SK-N-MC (cell line): ENCODE measurements around the gene TMEM245.

Experiments
- DNase-seq: peaks from one replicate; pipeline ENCODE4 v3.0.0-alpha.2; 2011; ENCODE audit warnings: low read depth, low spot score
- H3K27ac ChIP-seq: fragments of 200-600 bp; sonication (generic); 2 replicates; pipeline ENCODE4 v1.5.1; 2016; ENCODE audit warnings: mixed run types
- H3K36me3 ChIP-seq: fragments of 200-600 bp; sonication (generic); 2 replicates; pipeline ENCODE4 v1.6.1; 2017; ENCODE audit warnings: antibody characterized with exemption, low read length, mixed read lengths; ENCODE audit not compliant: insufficient read depth
- H3K4me3 ChIP-seq: fragments of 200-600 bp; sonication (generic); 2 replicates; pipeline ENCODE4 v1.5.1; 2016
- H3K9ac ChIP-seq: fragments of 200-600 bp; sonication (generic); 2 replicates; pipeline ENCODE4 v1.8.0; 2017; ENCODE audit warnings: mixed run types, mixed read lengths; ENCODE audit not compliant: insufficient read length
- H3K9me3 ChIP-seq: fragments of 200-600 bp; sonication (generic); 2 replicates; pipeline ENCODE4 v1.6.1; 2017; ENCODE audit warnings: low read depth, mild to moderate bottlenecking, antibody characterized with exemption, low read length, moderate library complexity, mixed read lengths
- EZH2 ChIP-seq: fragments of 200-600 bp; sonication (generic); IDR thresholded peaks from one replicate; pipeline ENCODE4 v1.6.1; 2017; ENCODE audit warnings: antibody characterized with exemption
- FOXP2 ChIP-seq: optimal IDR thresholded peaks from 2 replicates; pipeline ENCODE3; 2011; ENCODE audit warnings: mild to moderate bottlenecking, moderate library complexity; ENCODE audit not compliant: insufficient read depth; ENCODE audit errors: extremely low read length, control extremely low read depth
- POLR2AphosphoS5 ChIP-seq: IDR thresholded peaks from 2 replicates; pipeline ENCODE4 v1.6.1; 2012; ENCODE audit warnings: mild to moderate bottlenecking, low read depth, low read length, borderline replicate concordance

TMEM245 gene

DNA sequence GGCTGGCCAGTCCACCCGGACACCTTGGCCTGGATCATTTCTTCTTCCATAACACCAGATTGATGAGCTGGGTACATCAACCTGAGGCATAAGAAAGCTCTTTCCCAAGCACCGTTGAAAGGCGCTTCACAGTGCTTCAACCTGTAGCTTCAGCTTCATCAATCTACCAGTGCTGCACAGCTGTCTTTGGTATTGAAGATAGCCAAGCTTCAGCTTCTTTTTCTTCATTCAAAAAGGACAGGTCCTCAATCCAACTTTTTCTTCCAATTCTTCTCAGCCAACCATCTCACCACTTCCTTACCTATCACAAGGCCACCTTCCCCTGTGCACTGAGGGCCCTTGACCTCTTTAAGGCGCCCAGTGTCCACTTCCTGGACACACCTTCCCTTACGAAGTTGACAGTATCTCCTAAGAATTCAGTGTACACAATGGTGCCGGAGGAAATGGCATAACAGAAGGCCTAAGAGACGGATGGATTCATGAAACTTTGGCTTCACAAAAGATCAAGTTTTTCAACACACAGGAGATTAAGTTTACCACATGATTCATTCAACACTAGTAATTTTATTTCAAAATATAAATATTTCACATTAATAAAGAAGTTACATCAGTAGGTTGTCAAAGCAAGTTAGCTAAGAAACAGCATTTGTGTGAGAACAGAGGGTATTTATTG, 105.0 kb downstream of the TMEM245 start:
- no peak for DNase-seq
- peak overlapping the region; percentile 91 for H3K27ac ChIP-seq

DNA sequence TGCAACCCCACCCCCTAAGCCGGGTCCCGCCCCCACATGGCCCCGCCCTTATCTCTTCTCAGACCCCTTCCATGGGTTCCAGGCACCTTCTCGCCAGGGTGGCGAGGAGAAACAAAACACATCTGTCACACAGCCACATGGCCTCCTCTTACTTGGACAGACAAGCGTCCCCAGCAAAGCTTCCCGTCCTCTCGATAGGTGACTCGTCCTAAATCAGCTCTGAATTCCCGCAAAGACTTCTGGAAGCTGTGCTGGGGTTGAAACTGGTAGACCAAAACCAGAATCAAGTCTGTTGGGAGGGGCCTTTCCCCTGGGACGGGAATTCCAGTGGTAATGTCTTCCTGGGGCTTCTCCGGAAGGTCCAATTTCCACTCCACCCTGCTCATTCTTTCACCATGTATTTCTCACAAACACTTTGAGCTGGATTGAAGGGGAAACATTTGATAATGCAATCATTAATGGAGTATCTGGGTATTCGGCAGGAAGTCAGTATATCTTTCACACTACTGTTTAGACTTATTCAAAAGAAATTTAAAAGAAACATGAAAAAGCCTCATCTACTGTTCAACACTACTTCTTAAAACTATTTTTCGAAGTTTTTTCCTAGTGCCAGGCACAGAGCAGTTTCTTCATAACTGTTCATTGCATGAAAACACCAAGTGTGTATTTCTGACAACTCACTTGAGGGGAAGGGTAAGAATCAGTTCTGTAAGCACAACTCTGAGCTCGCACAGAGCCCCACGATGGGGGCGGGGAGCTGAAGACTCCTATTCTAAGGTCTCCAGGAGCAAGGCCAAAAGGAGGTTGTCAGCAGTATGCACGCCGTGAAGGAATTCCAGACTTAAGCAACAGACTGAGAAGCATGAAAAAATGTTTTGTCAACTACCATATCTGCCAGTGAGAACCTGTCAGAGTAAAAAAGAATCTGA, 105.8 kb downstream of the TMEM245 start:
- Histone ChIP-seq H3K9ac (peak overlapping the region; percentile 10), H3K27ac (peak overlapping the region; percentile 91), H3K4me3 (peak overlapping the region; percentile 79), H3K9me3 (no peaks in the 10 kb centered on the region), H3K36me3 (peaks cover 5% of the 10 kb centered on the region)
- no peak for TF ChIP-seq FOXP2
- TF ChIP-seq EZH2, result no peak
- peak; percentile 33; the same call in 1 of the 2 replicates for TF ChIP-seq POLR2AphosphoS5
- DNase-seq, result peak; percentile 48

More for the DNA sequence above, 105.0 kb downstream of the TMEM245 start:
- Histone ChIP-seq H3K9me3 (no peaks in the 10 kb centered on the region), H3K4me3 (peak overlapping the region; percentile 79; the same call in 1 of the 2 replicates), H3K9ac (no peak overlapping the region), H3K36me3 (peaks cover 13% of the 10 kb centered on the region)
- TF ChIP-seq POLR2AphosphoS5 (no peak), EZH2 (no peak), FOXP2 (no peak)

DNA sequence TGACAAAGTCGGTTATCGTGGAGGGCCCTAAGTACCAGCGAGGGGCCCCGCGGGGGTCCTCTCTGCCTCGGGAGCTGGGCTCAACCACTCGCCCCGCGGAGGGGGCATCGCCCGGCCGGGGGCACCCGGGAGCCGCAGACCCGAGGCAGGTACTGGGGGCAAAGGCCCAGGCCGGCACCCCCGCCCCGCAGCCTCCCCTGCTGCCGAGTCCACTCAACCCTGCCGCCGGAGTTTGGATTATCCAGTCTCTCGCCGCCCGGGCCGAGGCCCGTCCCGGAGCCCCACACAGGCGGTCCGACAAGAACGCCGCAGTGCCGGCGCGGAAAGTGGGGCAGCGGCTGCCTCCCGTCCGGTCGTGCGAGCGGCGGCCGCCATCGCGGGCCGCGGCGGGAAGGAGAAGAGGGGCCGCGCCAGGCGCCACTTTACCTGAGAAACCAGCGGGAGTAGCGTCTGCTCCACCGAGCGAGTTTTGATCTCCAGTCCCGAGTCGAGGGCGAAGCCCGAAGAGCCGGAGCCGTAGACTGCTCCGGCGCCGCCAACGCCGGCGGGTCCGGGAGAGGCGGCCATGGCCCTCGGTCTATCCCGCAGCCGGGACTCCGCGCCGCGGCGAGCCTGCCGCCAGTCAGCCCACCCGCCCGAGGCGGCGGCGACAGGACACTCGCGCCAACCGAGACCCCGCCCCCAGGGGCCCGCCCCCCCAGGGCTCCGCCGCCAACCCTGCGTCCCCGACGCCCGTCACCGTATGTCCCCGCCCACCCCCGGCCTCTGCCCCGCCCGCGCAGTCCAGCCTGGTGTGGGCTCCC, 106.7 kb downstream of the TMEM245 start, which contains the start of gene CTNNAL1:
CTNNAL1 (minus strand) TSS at position 624 of the 803 bp plus-strand sequence; CDS start at position 567, 57 bp downstream.
- Histone ChIP-seq H3K27ac (peak within 1 kb of the TSS; percentile 91), H3K4me3 (peak within 1 kb of the TSS; percentile 79), H3K9ac (peak within 1 kb of the TSS; percentile 84), H3K36me3 (peaks cover 5% of the 10 kb centered on the region; the same call in 1 of the 2 replicates), H3K9me3 (no peaks in the 10 kb centered on the region)
- TF ChIP-seq POLR2AphosphoS5, result peak; percentile 54; the same call in 1 of the 2 replicates
- no peak for TF ChIP-seq EZH2
- DNase-seq, result no peak

DNA sequence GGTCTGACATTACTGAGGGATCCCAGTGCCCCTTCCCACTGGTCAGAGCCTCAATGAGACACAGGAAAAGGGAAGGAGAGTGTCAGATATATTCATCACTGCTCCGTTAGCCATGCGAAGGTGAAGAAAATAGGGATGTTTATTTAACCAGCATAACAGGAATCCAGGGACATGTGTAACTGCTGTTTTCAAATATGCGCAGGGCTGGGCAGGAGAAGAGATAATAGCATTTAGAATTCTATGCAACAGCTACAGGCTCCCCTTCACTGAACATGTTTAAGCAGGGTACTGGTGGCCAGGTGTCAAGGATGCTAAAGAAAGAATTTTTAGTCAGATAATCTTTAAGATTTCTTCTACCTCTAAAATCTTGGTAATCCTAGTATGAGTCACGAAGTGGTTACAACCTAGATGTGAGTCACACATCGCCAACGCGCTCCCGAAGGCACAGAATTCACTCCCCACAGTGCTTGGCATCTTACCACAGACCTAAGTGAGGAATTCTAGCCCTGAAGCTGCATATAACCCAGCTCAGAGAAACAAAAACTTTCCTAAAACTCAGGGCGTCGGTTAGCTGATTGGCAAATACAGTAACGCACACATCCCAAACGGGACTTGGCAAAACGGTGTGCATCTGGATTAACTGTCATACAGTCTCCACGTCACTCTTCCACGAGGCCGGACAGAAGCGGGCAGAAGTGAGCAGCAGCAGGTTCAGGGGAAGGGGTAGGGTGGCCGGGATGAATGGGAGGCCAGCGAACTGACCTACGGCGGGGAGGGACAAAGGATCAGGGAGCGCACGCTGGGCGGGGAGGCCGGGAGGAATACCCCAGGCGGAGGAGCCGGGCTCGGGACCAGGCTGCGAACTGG, 107.5 kb downstream of the TMEM245 start:
- no peak for TF ChIP-seq FOXP2
- TF ChIP-seq POLR2AphosphoS5, result no peak
- no peak for TF ChIP-seq EZH2
- peak overlapping the region; percentile 79 for H3K4me3 ChIP-seq
- H3K9ac ChIP-seq, result peak overlapping the region; percentile 84
- no peaks in the 10 kb centered on the region for H3K36me3 ChIP-seq
- H3K9me3 ChIP-seq, result no peaks in the 10 kb centered on the region
- DNase-seq, result peak; percentile 34
- no peak overlapping the region for H3K27ac ChIP-seq

DNA sequence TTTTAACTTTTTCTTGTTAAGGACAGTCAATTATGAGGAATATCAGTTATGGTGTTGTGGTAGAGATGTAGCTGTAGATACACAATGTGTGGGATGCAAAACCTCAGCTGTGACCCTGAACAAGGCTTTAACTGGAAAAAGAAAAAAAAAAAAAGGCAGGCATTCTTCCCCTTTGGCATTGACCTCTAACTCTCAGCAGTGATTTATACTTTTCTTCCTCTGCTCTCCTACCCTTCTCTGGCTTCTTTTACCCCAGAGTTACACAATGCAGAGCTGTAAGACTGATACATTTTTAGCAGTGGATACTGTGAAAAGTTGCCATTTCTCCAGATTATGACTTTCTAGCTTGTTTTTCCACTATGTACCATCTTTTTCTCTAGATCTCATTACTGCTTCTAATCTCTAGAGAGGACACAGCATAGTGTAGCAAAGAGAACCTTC, 108.5 kb downstream of the TMEM245 start:
- no peak for DNase-seq
- H3K36me3 ChIP-seq, result no peaks in the 10 kb centered on the region
- H3K4me3 ChIP-seq, result no peak overlapping the region
- TF ChIP-seq EZH2, result no peak
- no peak for TF ChIP-seq FOXP2
- no peak for TF ChIP-seq POLR2AphosphoS5
- no peak overlapping the region for H3K9ac ChIP-seq
- H3K9me3 ChIP-seq, result no peaks in the 10 kb centered on the region
- no peak overlapping the region for H3K27ac ChIP-seq

DNA sequence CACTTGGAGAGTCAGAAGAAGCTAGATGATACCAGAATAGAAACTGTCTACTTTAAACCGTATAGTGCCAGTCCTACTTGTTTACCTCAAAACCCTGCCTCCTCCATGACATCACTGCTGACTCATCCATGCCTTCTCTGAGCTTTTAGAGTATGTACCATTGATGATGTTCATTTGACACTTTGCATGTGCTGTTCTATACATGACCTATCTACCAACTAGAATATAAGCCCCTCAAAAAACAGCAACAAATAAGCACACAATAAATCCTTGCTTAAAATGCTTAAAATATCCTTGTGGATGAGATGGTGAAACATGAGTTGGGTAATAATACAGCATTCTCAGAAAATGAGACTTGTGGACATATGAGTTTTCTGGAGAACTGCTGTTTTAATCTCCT, 109.0 kb downstream of the TMEM245 start:
- no peak overlapping the region for H3K4me3 ChIP-seq
- no peak for DNase-seq
- TF ChIP-seq EZH2, result no peak
- no peak for TF ChIP-seq FOXP2
- TF ChIP-seq POLR2AphosphoS5, result no peak
- H3K36me3 ChIP-seq, result no peaks in the 10 kb centered on the region
- no peak overlapping the region for H3K9ac ChIP-seq
- H3K9me3 ChIP-seq, result no peaks in the 10 kb centered on the region
- no peak overlapping the region for H3K27ac ChIP-seq

DNA sequence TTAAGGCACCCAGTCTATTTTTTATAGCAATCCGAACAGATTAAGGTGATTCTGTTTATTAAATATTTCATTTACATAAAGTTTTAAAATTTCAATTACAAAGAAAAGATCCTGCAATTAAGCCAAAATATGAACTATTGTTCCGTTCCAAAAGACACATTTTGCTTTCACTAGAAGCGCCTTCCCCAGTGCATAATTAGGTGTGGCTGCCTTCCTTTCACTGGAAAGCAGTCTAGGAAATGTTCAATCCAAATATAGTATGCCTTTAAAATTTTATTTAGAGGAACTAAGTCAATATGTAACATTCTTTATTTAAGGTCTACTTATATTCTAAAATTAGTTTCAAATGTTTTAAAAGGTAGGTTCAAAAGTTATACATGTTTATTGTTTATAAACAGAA, 114.1 kb downstream of the TMEM245 start:
- Histone ChIP-seq H3K4me3 (no peak overlapping the region), H3K36me3 (peaks cover 8% of the 10 kb centered on the region; the same call in 1 of the 2 replicates), H3K9ac (no peak overlapping the region), H3K9me3 (peaks cover 5% of the 10 kb centered on the region; the same call in 1 of the 2 replicates), H3K27ac (no peak overlapping the region)
- DNase-seq, result no peak
- TF ChIP-seq FOXP2 (no peak), POLR2AphosphoS5 (no peak), EZH2 (no peak)

DNA sequence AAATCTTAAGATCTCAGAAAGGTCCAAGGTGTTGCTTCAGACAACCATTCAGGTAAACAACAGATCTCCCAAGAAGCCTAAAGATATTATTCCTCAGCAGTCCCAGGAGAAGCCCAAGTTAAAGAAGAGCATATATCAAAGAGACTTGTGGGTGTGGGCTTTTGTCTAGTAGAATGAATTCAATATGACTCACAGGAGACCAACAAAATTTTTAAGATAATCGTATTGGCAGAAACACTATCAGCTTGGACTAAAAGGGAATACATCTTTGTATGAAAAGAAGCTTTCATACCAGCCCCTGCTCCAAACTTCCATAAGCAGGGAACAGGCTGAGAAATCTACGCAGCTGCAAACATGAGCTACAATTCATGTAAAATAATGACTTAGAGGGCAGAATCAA, 116.6 kb downstream of the TMEM245 start:
- Histone ChIP-seq H3K4me3 (no peak overlapping the region), H3K36me3 (peaks cover 8% of the 10 kb centered on the region; the same call in 1 of the 2 replicates), H3K9me3 (peaks cover 5% of the 10 kb centered on the region; the same call in 1 of the 2 replicates), H3K27ac (no peak overlapping the region), H3K9ac (no peak overlapping the region)
- DNase-seq, result no peak
- TF ChIP-seq POLR2AphosphoS5, result no peak
- no peak for TF ChIP-seq FOXP2
- TF ChIP-seq EZH2, result no peak
